HG03439 (cell line): ENCODE data around the gene UNKL.
"Not testable (repeated sequence)": the region's sequence is repeated elsewhere in the genome, so short reads cannot be mapped to it uniquely, and the experiment has no call there.

Experiments
- ATAC-seq: cut with Tn5 transposase; IDR thresholded peaks from one replicate; pipeline ENCODE4 v1.9.1; 2021; ENCODE audit warnings: mild to moderate bottlenecking, moderate library complexity; ENCODE audit not compliant: unreplicated experiment

Gene UNKL

DNA sequence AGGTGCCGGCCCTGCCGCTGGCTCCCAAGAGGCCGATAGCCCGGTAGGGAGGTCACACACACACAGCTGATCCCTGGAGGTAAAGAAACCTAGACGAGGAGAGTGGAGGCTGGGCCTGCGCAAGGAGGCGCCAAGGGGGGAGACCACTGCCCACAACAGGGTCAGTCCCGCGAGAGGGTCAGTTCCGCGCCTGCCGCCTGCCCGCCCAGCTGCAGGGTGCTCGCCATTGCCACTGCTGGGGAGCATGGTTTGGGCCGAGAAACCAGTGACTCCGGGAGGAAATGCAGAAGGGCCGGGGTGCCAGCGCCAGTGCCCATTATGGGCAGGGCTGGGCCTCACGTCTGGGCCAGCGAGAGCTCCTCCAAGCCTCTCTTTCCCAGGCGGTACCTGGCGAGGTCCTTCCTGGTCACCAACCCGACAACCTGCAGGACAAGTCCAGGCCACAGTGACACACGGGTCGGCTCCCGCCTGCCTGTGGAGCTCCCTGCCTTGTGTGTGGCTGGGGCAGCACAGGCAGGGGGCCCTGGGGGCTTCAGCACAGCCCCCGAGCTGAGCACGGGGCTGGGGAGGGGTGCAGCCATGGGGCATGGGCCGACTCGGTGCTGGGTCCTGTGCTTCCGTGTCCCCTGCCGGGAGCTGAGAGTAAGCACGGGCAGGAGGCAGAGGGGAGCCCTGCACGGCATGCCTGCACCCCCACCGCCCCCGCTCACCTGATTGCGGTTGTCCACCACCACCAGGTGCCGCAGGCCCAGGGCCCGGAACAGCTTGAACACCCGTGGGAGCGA lies 32.0 kb upstream of the UNKL start:
- ATAC-seq: no peak

DNA sequence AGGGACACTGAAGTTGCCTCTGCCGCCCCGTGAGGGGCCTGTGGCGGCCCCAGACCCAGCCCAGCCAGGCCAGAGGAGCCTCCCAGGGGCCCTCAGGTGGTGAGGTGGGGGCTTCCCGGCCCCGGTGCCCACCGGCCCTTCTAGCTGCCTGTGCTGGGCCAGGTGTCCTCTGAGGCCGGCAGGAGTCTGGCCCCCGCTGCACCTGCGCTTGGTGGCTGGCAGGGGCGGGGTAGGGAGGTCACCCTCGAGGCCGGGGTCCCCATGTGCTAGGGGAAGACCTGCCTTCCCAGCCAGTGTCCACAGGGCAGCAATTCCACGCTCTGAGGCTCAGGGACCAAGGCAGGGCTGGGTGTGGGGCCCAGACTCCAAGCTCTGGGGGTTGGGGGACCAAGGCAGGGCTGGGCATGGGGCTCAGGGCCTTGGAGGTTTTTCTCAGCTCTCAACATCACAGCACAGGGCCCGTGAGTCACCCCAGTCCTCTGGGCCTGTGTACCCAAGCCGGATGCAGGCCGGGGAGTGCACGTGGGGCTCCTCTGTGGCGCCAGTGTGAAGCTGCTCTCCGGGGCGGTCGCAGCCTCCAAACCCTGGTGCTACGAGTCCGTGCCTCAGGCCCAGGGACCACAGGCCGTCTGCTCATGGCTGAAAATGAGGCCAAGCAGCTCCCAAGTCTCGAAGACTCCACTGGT lies 31.2 kb upstream of the UNKL start:
- no peak for ATAC-seq

DNA sequence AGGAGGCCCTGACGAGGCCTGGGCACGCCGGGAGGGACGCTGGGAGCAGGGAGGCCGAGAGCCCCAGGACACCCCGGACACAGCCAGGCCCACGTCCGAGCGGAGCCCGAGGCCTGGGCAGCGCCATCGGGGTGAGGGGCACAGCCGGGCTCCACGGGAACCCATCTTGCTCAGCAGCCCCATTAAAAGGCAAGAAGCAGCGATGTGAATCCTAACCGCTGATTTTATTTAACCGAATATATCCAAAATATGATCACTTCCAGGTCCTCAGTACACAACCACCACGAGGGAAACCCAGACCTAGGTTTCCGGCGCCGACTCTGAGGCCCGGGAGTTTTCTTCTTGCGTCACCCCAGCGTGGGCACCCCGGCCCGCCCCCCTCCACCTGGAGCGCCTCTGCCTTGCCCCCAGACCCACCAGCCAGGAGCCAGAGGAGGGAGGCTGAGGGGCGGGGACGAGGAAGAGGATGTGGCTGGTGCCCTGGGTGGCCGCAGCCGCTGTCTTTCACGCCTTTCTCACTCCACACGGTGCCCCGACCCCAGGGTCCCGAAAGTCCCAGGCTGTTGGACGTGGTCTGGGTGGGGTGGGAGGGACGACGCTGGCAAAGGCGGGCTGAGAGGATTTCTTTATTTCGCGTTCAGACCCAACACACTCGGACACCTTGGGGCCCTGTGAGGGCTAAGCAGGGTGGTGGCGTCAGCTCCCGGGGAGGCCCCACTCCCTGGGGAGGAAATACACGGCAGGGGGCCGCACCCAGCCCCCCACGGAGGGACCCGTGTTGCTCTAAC lies 30.4 kb upstream of the UNKL start:
- no peak for ATAC-seq

GRCh38 chr16:1443980-1444729 lies 29.7 kb upstream of the UNKL start, which contains the start of gene CCDC154:
Gene CCDC154 (minus strand): TSS chr16:1444556. CDS start chr16:1444322, 234 bp downstream.
- no peak for ATAC-seq

- ATAC-seq: no peak
Measured at GRCh38 chr16:1443403-1443973, 29.0 kb upstream of the UNKL start.

DNA sequence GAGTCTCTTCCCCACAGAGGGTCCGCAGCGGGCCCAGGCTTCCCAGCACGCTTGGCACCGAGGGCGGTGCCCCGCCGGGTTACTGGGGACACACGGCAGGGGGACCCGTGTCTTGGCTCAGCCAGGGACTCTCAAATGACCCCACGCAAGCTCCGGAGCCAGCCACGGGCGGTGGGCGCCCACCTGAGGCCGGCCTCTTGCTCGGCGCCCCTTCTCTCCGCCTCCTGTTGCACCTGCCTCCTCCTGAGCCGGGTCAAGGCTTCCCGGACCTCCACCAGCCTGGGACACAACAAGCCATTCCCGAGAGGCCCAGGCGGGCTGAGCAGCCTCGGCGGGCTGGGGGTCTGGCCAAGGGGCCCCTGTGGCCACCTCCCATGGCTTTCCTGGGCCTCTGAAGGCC lies 28.2 kb upstream of the UNKL start:
- ATAC-seq: no peak

- no peak for ATAC-seq
Measured at GRCh38 chr16:1441391-1441829, 26.9 kb upstream of the UNKL start.

DNA sequence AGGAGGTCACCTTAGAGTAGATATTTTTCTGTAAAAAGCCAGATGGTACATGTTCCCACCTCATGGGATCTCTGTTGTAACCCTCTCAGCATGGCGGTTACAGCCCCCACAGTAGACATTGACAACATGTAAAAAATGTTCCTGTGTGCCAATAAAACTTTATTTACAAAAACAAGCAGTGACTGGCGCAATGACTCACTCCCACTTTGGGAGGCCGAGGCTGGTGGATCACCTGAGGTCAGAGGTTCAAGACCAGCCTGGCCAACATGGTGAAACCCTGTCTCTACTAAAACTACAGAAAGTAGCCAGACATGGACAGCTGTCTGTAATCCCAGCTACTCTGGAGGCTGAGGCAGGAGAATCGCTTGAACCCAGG lies 25.2 kb upstream of the UNKL start:
- ATAC-seq: not testable (repeated sequence)

DNA sequence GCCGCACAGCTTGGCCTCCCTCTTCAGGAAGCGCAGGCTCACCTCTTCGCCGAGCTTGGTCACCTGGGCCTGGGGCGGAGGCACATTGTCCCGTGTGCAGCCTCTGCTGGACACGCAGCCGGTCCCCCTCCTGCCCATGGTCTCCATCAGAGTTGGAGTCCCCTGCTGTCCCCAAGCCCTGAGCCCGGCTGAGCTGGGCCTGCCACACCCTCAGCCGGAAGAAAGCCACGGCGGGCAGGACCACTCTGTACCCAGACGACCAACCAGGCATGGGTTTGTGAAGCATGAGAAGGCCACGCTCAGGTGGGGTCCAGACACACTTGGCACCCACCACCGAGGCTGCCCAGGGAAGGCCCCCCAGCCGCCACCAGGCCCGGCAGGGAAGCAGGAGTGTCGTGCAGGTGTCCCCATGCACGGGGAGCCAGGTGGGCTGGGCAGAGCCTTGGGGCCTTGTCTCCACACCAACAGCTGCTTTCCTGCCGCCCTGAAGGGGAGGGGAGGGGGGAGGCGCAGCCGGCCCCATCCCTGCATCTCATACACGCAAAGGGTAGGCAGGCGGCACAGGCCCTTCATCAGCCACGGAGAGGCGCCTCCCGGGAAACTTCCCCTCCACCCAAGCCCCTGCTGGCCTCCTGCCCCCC lies 24.7 kb upstream of the UNKL start:
- ATAC-seq: no peak

- ATAC-seq: no peak
Measured at GRCh38 chr16:1438229-1439057, 23.9 kb upstream of the UNKL start.

- ATAC-seq: no peak
Measured at GRCh38 chr16:1437606-1438005, 23.1 kb upstream of the UNKL start.

DNA sequence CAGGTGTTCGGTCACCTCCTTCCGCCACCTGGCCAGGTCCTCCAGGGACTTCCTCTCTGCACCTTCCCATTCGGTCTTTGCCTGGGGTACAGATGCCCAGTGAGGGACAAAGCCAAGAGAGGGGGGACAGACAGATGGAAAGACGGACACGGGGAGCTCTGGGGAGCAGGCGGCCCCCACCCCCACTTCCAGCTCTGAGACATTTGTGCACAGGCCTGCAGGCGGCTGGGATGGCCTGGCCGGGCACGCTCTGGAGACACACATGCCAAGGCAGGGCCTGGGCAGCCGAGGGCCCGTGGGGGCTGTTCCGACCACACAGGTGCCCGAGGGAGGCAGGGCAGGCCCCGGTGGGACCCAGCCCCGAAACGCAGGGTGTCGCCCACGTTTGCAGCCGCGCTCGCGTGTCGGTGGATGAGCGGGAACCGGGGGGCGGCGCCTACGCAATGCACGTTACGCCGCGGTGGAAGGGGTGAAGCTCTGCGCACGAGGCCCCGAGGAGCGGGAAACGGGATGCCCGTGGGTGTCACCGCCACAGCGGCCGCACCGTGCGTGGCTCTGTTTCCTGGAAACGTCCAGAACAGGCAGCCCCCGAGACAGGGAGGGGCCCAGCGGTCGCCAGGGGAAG lies 22.3 kb upstream of the UNKL start:
- ATAC-seq: no peak

DNA sequence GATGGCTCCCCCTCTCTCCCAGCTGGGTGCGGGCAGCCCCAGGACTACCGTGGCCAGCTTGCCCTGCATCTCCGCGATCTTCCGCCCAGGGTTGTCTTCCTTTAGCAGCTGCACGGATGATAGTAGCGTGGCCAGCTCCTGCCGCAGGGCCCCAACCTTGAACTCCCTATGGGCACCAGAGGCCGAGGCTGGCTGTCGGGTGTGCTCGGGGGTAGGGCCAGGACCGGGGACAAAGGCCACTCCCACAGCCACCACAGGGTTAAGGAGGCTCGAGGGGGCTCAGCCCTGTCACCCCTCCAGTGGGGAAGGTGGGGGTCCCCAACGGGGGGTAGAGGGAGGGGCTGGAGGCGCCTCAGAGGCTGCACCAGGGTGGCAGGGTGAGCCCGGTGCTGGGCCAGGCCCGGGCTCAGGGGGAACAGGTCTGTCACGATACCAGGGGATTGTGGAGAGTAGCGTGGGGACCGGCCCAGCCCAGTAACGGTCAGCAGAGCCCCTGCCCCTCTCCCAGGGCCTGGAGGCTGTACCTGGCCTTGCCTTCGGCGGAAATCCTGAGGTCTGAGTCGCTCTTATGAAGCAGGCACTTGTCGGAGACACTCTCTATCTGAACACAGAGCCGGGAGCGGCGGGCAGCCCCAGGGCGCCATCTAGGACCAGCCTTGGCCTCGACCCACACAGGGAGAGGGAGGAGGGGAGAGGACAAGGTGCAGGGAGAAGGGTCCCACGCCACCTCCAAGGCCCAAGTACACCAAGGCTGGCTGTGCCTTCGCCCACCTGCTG lies 21.6 kb upstream of the UNKL start:
- ATAC-seq: no peak

DNA sequence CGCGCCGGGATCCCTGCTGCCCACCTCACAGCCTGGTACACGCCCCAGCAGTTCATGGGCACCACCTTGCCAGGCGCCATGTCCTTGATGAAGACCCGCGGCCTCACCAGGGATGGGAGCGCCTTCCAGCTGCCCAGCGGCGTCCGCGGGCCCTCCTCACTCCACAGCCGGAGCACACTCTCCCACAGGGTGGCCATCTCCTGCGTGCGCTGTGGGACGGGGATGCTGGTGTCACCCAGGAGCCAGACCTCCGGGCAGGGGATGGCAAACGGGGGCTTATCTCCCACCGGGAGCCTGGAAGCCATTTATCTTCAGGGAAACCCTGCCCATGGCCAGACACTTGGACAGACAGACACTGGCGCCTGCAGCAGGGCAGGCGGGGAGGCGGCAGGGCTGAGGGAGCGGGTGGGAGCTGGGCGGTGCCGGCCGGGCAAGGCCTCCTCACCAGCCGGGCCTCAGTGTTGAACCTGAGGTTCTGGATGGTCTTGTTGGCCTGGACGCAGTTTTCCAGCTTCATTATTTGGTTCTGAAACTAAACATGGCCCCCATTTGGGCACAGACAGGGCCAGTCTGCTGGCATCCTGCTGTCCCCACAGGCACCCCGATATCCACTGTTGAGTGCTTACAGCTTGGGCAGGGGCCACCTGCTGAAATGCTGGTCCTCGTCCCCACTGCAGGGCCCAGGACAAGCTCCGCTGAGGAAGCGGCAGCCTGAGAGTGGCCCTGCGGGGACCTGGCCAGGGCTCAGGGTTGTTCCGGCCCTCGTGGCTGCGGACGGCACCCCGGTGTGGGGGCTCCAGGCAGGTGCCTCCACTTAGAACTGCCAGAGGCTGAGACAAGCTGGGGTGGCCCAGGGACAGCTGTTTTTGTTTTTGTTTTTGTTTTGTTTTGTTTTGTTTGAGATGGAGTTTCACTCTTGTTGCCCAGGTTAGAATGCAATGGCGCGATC lies 20.4 kb upstream of the UNKL start:
- ATAC-seq: no peak

GRCh38 chr16:1433756-1434155 lies 19.3 kb upstream of the UNKL start:
- ATAC-seq: no peak

DNA sequence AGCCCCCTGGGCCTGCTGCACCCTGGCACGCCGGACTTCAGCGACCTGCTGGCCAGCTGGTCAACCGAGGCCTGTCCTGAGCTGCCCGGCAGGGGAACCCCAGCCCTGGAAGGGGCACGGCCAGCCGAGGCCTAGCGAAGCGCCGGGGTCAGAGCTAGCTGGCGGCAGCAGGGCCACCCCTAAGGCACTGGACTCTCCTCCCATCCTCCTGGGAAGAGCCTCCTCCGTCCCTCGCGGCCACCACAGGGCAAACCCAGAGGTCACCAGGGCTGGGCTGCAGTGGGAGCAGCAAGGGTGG lies 18.7 kb upstream of the UNKL start:
- no peak for ATAC-seq
